PC-9 (cell line): ENCODE measurements around the gene TDRD6. TPM values are rescaled to one million over a fixed set of nuclear protein-coding genes. Genes with fewer than 3 reads are reported as not detected.

Experiments
- BruUV-seq: library from RNA; stranded (reverse); fragments of 400-500 nt; replicated peaks from 2 replicates; lab custom pipeline; 2021; lab: Mats Ljungman, UMichigan
- CTCF ChIA-PET: fragments of 300-600 bp; sonication (Branson Sonifier 250); formaldehyde crosslinking; loops from one replicate; lab custom pipeline; 2022; ENCODE audit warnings: antibody characterized with exemption; lab: Charles Lee
- POLR2A ChIA-PET: fragments of 300-600 bp; sonication (Branson Sonifier 250); formaldehyde crosslinking; loops from one replicate; lab custom pipeline; 2022; ENCODE audit warnings: antibody characterized with exemption; ENCODE audit not compliant: unreplicated experiment; lab: Charles Lee
- DNase-seq, 2 experiments: peaks; one replicate each; pipeline versions ENCODE4 v3.0.0 to v3.0.0-alpha.2; 2015 to 2022; ENCODE audit warnings: mixed read lengths in 1 of 2
- H2AFZ ChIP-seq: fragments of 200-600 bp; sonication (generic); 2 replicates; pipeline ENCODE4 v1.8.1; 2017; ENCODE audit warnings: antibody characterized with exemption
- H3F3A ChIP-seq: fragments of 200-600 bp; sonication (generic); 2 replicates; pipeline ENCODE4 v1.8.1; 2017; ENCODE audit warnings: antibody characterized with exemption, mild to moderate bottlenecking, low read depth; ENCODE audit not compliant: insufficient read depth
- H3K27ac ChIP-seq: fragments of 200-600 bp; sonication (generic); 2 replicates; pipeline ENCODE4 v1.6.1; 2016; ENCODE audit warnings: mixed run types
- H3K27me3 ChIP-seq: fragments of 200-600 bp; sonication (generic); 2 replicates; pipeline ENCODE4 v1.6.1; 2016; ENCODE audit warnings: low read depth, mixed run types; ENCODE audit not compliant: insufficient read depth
- H3K36me3 ChIP-seq: fragments of 200-600 bp; sonication (generic); 2 replicates; pipeline ENCODE4 v1.6.1; 2016; ENCODE audit warnings: low read depth, mixed run types
- H3K4me1 ChIP-seq: fragments of 200-600 bp; sonication (generic); replicated peaks from 2 replicates; pipeline ENCODE4 v1.6.1; 2016; ENCODE audit warnings: mixed run types; ENCODE audit not compliant: insufficient read depth
- H3K4me2 ChIP-seq: fragments of 200-600 bp; sonication (generic); 2 replicates; pipeline ENCODE4 v1.6.1; 2017; ENCODE audit warnings: mixed run types
- H3K4me3 ChIP-seq: fragments of 200-600 bp; sonication (generic); 2 replicates; pipeline ENCODE4 v1.6.1; 2016; ENCODE audit warnings: mixed run types
- H3K79me2 ChIP-seq: fragments of 200-600 bp; sonication (generic); 2 replicates; pipeline ENCODE4 v1.6.1; 2017; ENCODE audit warnings: low read depth, mixed run types
- H3K9me2 ChIP-seq: fragments of 200-600 bp; sonication (generic); 2 replicates; pipeline ENCODE4 v1.8.1; 2017; ENCODE audit warnings: mild to moderate bottlenecking; ENCODE audit not compliant: insufficient read depth
- H3K9me3 ChIP-seq: fragments of 200-600 bp; sonication (generic); 2 replicates; pipeline ENCODE4 v1.8.1; 2016; ENCODE audit warnings: low read depth; ENCODE audit not compliant: insufficient read depth
- H4K20me1 ChIP-seq: fragments of 200-600 bp; sonication (generic); 2 replicates; pipeline ENCODE4 v1.8.1; 2017; ENCODE audit not compliant: insufficient read depth
- CTCF ChIP-seq: fragments of 200-600 bp; sonication (generic); conservative IDR thresholded peaks from 2 replicates; pipeline ENCODE4 v1.6.1; 2017; ENCODE audit warnings: mixed run types, antibody characterized with exemption, mild to moderate bottlenecking, moderate library complexity
- EZH2 ChIP-seq: fragments of 200-600 bp; sonication (generic); IDR thresholded peaks from 2 replicates; pipeline ENCODE4 v1.8.0; 2017; ENCODE audit warnings: antibody characterized with exemption, low read depth
- intact Hi-C: fragments of 100-400 bp; cut with micrococcal nuclease; formaldehyde crosslinking; loops from one replicate; pipeline ENCODE4 v1.10.0; 2022; ENCODE audit not compliant: unreplicated experiment
- total RNA-seq: library from RNA; stranded (reverse); gene quantifications from 2 replicates; pipeline ENCODE4 v1.2.3, GENCODE V29; 2021

Gene TDRD6
- total RNA-seq, 1 experiment from 2014 or later = 0.57 TPM

- H3K36me3 ChIP-seq = no peaks in the 10 kb centered on the region
- H2AFZ ChIP-seq = no peak overlapping the region
- H4K20me1 ChIP-seq = 0 out of 2 replicates have a peak, but pooled peaks cover 4% of the 10 kb centered on the region
- no peak overlapping the region for H3K4me3 ChIP-seq
- H3F3A ChIP-seq = peaks cover 9% of the 10 kb centered on the region; the same call in 1 of the 2 replicates
- H3K4me1 ChIP-seq = peaks cover 34% of the 10 kb centered on the region
- intact Hi-C loops = no loop called here
- H3K27me3 ChIP-seq = no peaks in the 10 kb centered on the region
- peaks cover 19% of the 10 kb centered on the region for H3K79me2 ChIP-seq
- TF ChIP-seq EZH2 = no peak
- peak; percentile 36; the same call in 1 of the 2 replicates for TF ChIP-seq CTCF
- H3K4me2 ChIP-seq = no peak overlapping the region
- H3K9me2 ChIP-seq = no peaks in the 10 kb centered on the region
- CTCF ChIA-PET = no interaction called here
- no TSS peak for BruUV-seq
- POLR2A ChIA-PET = no interaction called here
- no peak overlapping the region for H3K27ac ChIP-seq
- H3K9me3 ChIP-seq = no peaks in the 10 kb centered on the region
- no peak for DNase-seq
Measured at GRCh38 chr6:46655803-46656202, 31.9 kb upstream of the TDRD6 start.

GRCh38 chr6:46657642-46658041, 30.0 kb upstream of the TDRD6 start:
- H3K4me1 ChIP-seq = peaks cover 26% of the 10 kb centered on the region
- no peak overlapping the region for H3K4me3 ChIP-seq
- no peak overlapping the region for H3K27ac ChIP-seq
- H3K4me2 ChIP-seq = no peak overlapping the region
- no peaks in the 10 kb centered on the region for H3K9me2 ChIP-seq
- no peak overlapping the region for H2AFZ ChIP-seq
- TF ChIP-seq CTCF (no peak), EZH2 (no peak)
- ChIA-PET POLR2A (interaction anchor here (0.7 to 1.0 kb wide), 2 partner anchors 27 to 256 kb away, joined by 3 to 4 read pairs; no protein-coding TSS in a partner anchor), CTCF (no interaction called here)
- no TSS peak for BruUV-seq
- peak in 1 of 2 experiments; percentile 56 for DNase-seq
- peaks cover 4% of the 10 kb centered on the region; the same call in 1 of the 2 replicates for H3F3A ChIP-seq
- no peaks in the 10 kb centered on the region for H3K27me3 ChIP-seq
- 0 out of 2 replicates have a peak, but pooled peaks cover 4% of the 10 kb centered on the region for H4K20me1 ChIP-seq
- H3K36me3 ChIP-seq = no peaks in the 10 kb centered on the region
- intact Hi-C loops = no loop called here
- H3K79me2 ChIP-seq = 0 out of 2 replicates have a peak, but pooled peaks cover 4% of the 10 kb centered on the region
- no peaks in the 10 kb centered on the region for H3K9me3 ChIP-seq

- TF ChIP-seq CTCF = no peak
- TF ChIP-seq EZH2 = no peak
- ChIA-PET POLR2A (no interaction called here), CTCF (no interaction called here)
- Histone ChIP-seq H3K27me3 (no peaks in the 10 kb centered on the region), H3K9me3 (no peaks in the 10 kb centered on the region), H3K4me2 (no peak overlapping the region), H3K27ac (no peak overlapping the region), H3K36me3 (no peaks in the 10 kb centered on the region), H3K9me2 (0 out of 2 replicates have a peak, but pooled peaks cover 3% of the 10 kb centered on the region), H3K4me3 (no peak overlapping the region), H4K20me1 (no peaks in the 10 kb centered on the region), H3F3A (no peaks in the 10 kb centered on the region), H3K79me2 (no peaks in the 10 kb centered on the region), H2AFZ (no peak overlapping the region), H3K4me1 (peaks cover 7% of the 10 kb centered on the region; the same call in 1 of the 2 replicates)
- intact Hi-C loops = no loop called here
- no TSS peak for BruUV-seq
- no peak for DNase-seq
Measured at GRCh38 chr6:46661483-46661882, 26.2 kb upstream of the TDRD6 start.
